HEK293 (cell line): Measurements from ENCODE around the gene RNF13.
A peak's percentile ranks its signal among the peaks of the same experiment; 100 is the strongest.

ENCODE experiments used
- CTCF ChIA-PET: fragments of 350-600 bp; formaldehyde crosslinking; extraction: SDS; loops from one replicate; lab custom pipeline; 2021; ENCODE audit warnings: antibody characterized with exemption; lab: Yijun Ruan, JAX
- POLR2A ChIA-PET: fragments of 300-600 bp; formaldehyde crosslinking; extraction: SDS; loops from one replicate; lab custom pipeline; 2020; ENCODE audit warnings: antibody characterized with exemption, inconsistent platforms; lab: Yijun Ruan, JAX
- H3K27ac ChIP-seq: fragments of 200-500 bp; sonication (Bioruptor generic); 2 replicates; pipeline ENCODE4 v1.5.1; 2014; ENCODE audit warnings: low read depth, low read length, control low read depth, inconsistent platforms; ENCODE audit errors: extremely low read depth
- H3K36me3 ChIP-seq, 2 experiments: fragments of 200-500 bp in 1 of 2; sonication (Bioruptor generic) in 1 of 2; 1 replicate in 1 of 2; 2 replicates in 1 of 2; pipeline ENCODE4 v1.5.1; 2014 to 2017; ENCODE audit warnings: inconsistent platforms in 2 of 2, low read length in 2 of 2; ENCODE audit not compliant: control insufficient read depth in 2 of 2, insufficient read depth in 1 of 2
- H3K4me1 ChIP-seq: fragments of 200-500 bp; sonication (Bioruptor generic); 2 replicates; pipeline ENCODE4 v1.5.1; 2014; ENCODE audit warnings: mild to moderate bottlenecking, low read length, inconsistent platforms; ENCODE audit not compliant: control insufficient read depth, insufficient read depth
- H3K4me3 ChIP-seq: 2 replicates; pipeline ENCODE4 v1.5.1; 2011; ENCODE audit warnings: low read depth, mild to moderate bottlenecking, control low read depth, low read length, moderate library complexity
- H3K9me3 ChIP-seq: fragments of 200-500 bp; sonication (Bioruptor generic); 2 replicates; pipeline ENCODE4 v1.5.1; 2014; ENCODE audit warnings: low read depth, low read length, inconsistent platforms; ENCODE audit not compliant: control insufficient read depth, insufficient read depth
- BCL11B ChIP-seq: fragments of 450-650 bp; formaldehyde crosslinking; IDR thresholded peaks from 2 replicates; pipeline ENCODE4 v1.5.1; 2016; ENCODE audit warnings: low read depth, missing biosample characterization, missing genetic modification characterization
- EGR2 ChIP-seq: fragments of 450-650 bp; formaldehyde crosslinking; IDR thresholded peaks from 2 replicates; pipeline ENCODE4 v1.5.1; 2016; ENCODE audit warnings: low read depth, missing biosample characterization, missing genetic modification characterization
- FEZF1 ChIP-seq: fragments of 450-650 bp; formaldehyde crosslinking; IDR thresholded peaks from 2 replicates; pipeline ENCODE4 v1.5.1; 2016; ENCODE audit warnings: missing biosample characterization, missing genetic modification characterization
- GLIS2 ChIP-seq: fragments of 450-650 bp; formaldehyde crosslinking; IDR thresholded peaks from 2 replicates; pipeline ENCODE4 v1.5.1; 2016; ENCODE audit warnings: missing biosample characterization, missing genetic modification characterization
- KLF10 ChIP-seq: fragments of 450-650 bp; IDR thresholded peaks from 2 replicates; pipeline ENCODE4 v1.5.1; 2018; ENCODE audit warnings: missing biosample characterization, mild to moderate bottlenecking, missing genetic modification characterization
- PRDM1 ChIP-seq: fragments of 450-650 bp; formaldehyde crosslinking; IDR thresholded peaks from 2 replicates; pipeline ENCODE4; 2016; ENCODE audit warnings: missing biosample characterization, missing genetic modification characterization
- SP7 ChIP-seq: fragments of 450-650 bp; formaldehyde crosslinking; IDR thresholded peaks from 2 replicates; pipeline ENCODE4 v1.5.1; 2016; ENCODE audit warnings: missing biosample characterization, missing genetic modification characterization
- ZBTB20 ChIP-seq: fragments of 450-650 bp; formaldehyde crosslinking; IDR thresholded peaks from 2 replicates; pipeline ENCODE4 v1.5.1; 2016; ENCODE audit warnings: missing biosample characterization, missing genetic modification characterization
- ZFHX2 ChIP-seq: fragments of 450-650 bp; formaldehyde crosslinking; conservative IDR thresholded peaks from 2 replicates; pipeline ENCODE4 v1.5.1; 2016; ENCODE audit warnings: missing biosample characterization, missing genetic modification characterization
- ZNF341 ChIP-seq: fragments of 450-650 bp; formaldehyde crosslinking; IDR thresholded peaks from 2 replicates; pipeline ENCODE4; 2016; ENCODE audit warnings: low read depth, missing biosample characterization, missing genetic modification characterization
- ZNF426 ChIP-seq: fragments of 450-650 bp; formaldehyde crosslinking; IDR thresholded peaks from 2 replicates; pipeline ENCODE4 v1.5.1; 2017; ENCODE audit warnings: missing biosample characterization, missing genetic modification characterization, mild to moderate bottlenecking, inconsistent platforms, moderate library complexity
- ZNF510 ChIP-seq: fragments of 450-650 bp; formaldehyde crosslinking; IDR thresholded peaks from 2 replicates; pipeline ENCODE4 v1.5.1; 2018; ENCODE audit warnings: mild to moderate bottlenecking, missing genetic modification characterization, missing biosample characterization; ENCODE audit not compliant: insufficient replicate concordance
- ZNF600 ChIP-seq: fragments of 450-650 bp; formaldehyde crosslinking; IDR thresholded peaks from 2 replicates; pipeline ENCODE4 v1.5.1; 2016; ENCODE audit warnings: missing biosample characterization, missing genetic modification characterization
- ZNF660 ChIP-seq: fragments of 450-650 bp; IDR thresholded peaks from 2 replicates; pipeline ENCODE4 v1.5.1; 2018; ENCODE audit warnings: missing biosample characterization, mild to moderate bottlenecking, missing genetic modification characterization
- TF ChIP-seq, protein P1 (sequence below): fragments of 450-650 bp; formaldehyde crosslinking; conservative IDR thresholded peaks from 2 replicates; pipeline ENCODE4 v1.5.1; 2016; ENCODE audit warnings: low read depth, missing biosample characterization, missing genetic modification characterization
- TF ChIP-seq, protein P2 (sequence below): fragments of 450-650 bp; formaldehyde crosslinking; optimal IDR thresholded peaks from 2 replicates; pipeline ENCODE3; 2016; ENCODE audit warnings: missing biosample characterization, mild to moderate bottlenecking, missing genetic modification characterization
- TF ChIP-seq, protein P3 (sequence below): fragments of 450-650 bp; formaldehyde crosslinking; IDR thresholded peaks from 2 replicates; pipeline ENCODE4 v1.5.1; 2016; ENCODE audit warnings: missing biosample characterization, missing genetic modification characterization, borderline replicate concordance
- TF ChIP-seq, protein P4 (sequence below): fragments of 450-650 bp; IDR thresholded peaks from 2 replicates; pipeline ENCODE4 v1.5.1; 2018; ENCODE audit warnings: missing biosample characterization, missing genetic modification characterization
- TF ChIP-seq, protein P5 (sequence below): sonication (generic); formaldehyde crosslinking; IDR thresholded peaks from 2 replicates; pipeline ENCODE4 v1.8.1; 2022; ENCODE audit warnings: mild to moderate bottlenecking, moderate library complexity, missing genetic modification reagents

The RNF13 gene

DNA sequence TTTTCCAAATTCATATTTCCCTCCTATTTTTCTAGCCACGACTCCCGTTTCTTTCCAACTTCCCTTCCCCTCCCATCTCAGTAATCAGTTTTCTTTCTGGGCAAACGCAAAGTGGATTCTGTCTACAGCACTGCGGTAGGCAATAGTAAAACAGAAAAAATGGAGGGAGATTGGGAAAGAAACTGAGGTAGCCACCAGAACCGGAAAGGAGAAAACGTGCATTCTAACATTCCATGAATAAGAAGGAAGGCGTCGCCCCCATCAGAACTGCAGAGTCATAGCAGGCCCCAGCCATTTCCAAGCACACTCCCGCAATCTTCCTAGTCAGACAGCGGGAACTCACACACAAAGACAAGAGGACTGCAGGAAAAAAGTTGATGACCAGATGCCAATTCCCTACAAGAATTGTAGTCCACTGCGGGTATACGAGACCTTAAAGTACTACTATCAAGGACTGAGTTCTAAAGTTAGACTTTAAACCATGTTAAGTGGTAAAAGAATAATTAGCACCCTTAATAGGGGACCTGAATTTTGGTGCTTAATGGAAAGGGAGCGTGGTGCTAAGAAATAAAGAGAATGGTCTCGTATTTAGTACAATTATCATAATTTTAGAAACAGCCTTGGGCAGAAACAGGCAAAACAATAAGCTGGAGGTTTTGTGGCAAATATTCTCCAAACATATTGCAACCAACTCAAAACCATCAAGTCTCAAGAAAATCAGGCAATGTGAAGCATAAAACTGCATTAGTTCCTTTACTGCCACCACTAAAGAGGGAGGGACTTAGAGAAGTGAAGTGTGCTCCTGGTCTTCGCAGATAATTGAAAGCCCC, 156.3 kb downstream of the RNF13 start (continued):
- TF ChIP-seq ZNF600 (tag by site-specific recombination) (peak; percentile 28; the same call in 1 of the 2 replicates), GLIS2 (tag by site-specific recombination) (no peak), PRDM1 (tag by site-specific recombination) (0 out of 2 replicates have a peak, but pooled peaks have one; percentile 34), ZNF660 (tag by site-specific recombination) (0 out of 2 replicates have a peak, but pooled peaks have one; percentile 19), KLF10 (tag by site-specific recombination) (peak; percentile 76), ZNF510 (tag by site-specific recombination) (no peak), BCL11B (tag by site-specific recombination) (no peak)
- TF ChIP-seq, protein P1, sequence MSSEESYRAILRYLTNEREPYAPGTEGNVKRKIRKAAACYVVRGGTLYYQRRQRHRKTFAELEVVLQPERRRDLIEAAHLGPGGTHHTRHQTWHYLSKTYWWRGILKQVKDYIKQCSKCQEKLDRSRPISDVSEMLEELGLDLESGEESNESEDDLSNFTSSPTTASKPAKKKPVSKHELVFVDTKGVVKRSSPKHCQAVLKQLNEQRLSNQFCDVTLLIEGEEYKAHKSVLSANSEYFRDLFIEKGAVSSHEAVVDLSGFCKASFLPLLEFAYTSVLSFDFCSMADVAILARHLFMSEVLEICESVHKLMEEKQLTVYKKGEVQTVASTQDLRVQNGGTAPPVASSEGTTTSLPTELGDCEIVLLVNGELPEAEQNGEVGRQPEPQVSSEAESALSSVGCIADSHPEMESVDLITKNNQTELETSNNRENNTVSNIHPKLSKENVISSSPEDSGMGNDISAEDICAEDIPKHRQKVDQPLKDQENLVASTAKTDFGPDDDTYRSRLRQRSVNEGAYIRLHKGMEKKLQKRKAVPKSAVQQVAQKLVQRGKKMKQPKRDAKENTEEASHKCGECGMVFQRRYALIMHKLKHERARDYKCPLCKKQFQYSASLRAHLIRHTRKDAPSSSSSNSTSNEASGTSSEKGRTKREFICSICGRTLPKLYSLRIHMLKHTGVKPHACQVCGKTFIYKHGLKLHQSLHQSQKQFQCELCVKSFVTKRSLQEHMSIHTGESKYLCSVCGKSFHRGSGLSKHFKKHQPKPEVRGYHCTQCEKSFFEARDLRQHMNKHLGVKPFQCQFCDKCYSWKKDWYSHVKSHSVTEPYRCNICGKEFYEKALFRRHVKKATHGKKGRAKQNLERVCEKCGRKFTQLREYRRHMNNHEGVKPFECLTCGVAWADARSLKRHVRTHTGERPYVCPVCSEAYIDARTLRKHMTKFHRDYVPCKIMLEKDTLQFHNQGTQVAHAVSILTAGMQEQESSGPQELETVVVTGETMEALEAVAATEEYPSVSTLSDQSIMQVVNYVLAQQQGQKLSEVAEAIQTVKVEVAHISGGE (tag by site-specific recombination) = 0 out of 2 replicates have a peak, but pooled peaks have one; percentile 18
- TF ChIP-seq, protein P2, sequence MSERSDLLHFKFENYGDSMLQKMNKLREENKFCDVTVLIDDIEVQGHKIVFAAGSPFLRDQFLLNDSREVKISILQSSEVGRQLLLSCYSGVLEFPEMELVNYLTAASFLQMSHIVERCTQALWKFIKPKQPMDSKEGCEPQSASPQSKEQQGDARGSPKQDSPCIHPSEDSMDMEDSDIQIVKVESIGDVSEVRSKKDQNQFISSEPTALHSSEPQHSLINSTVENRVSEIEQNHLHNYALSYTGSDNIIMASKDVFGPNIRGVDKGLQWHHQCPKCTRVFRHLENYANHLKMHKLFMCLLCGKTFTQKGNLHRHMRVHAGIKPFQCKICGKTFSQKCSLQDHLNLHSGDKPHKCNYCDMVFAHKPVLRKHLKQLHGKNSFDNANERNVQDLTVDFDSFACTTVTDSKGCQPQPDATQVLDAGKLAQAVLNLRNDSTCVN (tag by site-specific recombination) = peak; percentile 13
- TF ChIP-seq, all 188 proteins: peak for 15

DNA sequence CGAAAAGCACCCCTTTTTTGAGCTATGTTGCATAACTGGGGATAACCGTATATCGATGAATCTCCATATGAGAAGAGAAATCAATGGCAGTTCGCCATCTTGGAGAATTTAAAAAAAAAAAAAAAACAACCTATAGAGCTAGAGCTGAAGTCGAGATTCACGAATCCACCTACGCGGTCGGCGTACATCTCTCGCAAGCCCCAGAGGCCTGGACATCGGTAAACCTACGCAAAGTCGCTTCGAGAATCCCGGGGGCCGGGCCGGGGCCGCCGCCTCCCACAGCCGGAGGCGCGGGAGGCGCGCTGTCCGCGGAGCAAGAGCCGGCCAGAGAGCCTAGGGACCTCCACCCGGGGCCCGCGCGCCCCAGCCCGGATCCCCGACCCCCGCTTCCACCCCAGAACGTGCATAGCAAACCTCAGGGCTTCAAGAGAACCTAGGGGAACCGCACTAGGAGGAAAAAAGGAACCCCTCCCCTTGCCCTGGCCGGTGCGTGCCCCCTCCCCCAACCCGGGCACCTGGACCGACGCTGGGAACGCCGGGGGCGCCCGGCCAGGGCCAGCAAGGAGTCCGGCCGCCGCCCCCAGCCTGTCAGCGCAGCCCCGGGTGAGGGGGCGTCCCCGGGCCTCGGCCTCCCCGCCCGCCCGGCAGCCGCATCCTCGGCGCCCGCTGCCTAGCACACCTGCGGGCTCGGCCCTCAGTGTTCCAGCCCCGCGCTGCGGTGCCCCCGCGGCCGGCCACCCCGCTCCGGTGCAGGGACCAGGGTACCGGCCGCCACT, 157.1 kb downstream of the RNF13 start:
- Histone ChIP-seq H3K36me3 (peaks cover 0 to 24% of the 10 kb centered on the region in 2 experiments; a peak in 2 of 3 replicates), H3K4me3 (peak overlapping the region; percentile 94), H3K27ac (peak overlapping the region; percentile 93), H3K4me1 (no peaks in the 10 kb centered on the region), H3K9me3 (no peaks in the 10 kb centered on the region)
- ChIA-PET CTCF (interaction anchor here (0.6 to 1.6 kb wide), 9 partner anchors 13 to 545 kb away, joined by 3 to 8 read pairs (median 3); no protein-coding TSS in a partner anchor), POLR2A (interaction anchor here (0.6 kb wide), 1 partner anchor 214 kb away, joined by 3 read pairs; no protein-coding TSS in a partner anchor)
- TF ChIP-seq ZBTB20 (tag by site-specific recombination) = peak; percentile 94
- TF ChIP-seq EGR2 = peak; percentile 70
- TF ChIP-seq, protein P3, sequence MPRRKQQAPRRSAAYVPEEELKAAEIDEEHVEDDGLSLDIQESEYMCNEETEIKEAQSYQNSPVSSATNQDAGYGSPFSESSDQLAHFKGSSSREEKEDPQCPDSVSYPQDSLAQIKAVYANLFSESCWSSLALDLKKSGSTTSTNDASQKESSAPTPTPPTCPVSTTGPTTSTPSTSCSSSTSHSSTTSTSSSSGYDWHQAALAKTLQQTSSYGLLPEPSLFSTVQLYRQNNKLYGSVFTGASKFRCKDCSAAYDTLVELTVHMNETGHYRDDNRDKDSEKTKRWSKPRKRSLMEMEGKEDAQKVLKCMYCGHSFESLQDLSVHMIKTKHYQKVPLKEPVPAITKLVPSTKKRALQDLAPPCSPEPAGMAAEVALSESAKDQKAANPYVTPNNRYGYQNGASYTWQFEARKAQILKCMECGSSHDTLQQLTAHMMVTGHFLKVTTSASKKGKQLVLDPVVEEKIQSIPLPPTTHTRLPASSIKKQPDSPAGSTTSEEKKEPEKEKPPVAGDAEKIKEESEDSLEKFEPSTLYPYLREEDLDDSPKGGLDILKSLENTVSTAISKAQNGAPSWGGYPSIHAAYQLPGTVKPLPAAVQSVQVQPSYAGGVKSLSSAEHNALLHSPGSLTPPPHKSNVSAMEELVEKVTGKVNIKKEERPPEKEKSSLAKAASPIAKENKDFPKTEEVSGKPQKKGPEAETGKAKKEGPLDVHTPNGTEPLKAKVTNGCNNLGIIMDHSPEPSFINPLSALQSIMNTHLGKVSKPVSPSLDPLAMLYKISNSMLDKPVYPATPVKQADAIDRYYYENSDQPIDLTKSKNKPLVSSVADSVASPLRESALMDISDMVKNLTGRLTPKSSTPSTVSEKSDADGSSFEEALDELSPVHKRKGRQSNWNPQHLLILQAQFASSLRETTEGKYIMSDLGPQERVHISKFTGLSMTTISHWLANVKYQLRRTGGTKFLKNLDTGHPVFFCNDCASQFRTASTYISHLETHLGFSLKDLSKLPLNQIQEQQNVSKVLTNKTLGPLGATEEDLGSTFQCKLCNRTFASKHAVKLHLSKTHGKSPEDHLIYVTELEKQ (tag by site-specific recombination) = no peak
- TF ChIP-seq, protein P2 (tag by site-specific recombination) = peak; percentile 39
- peak; percentile 64 for TF ChIP-seq ZNF341
- TF ChIP-seq ZFHX2 (tag by site-specific recombination) = peak; percentile 76
- no peak for TF ChIP-seq FEZF1 (tag by site-specific recombination)
- no peak for TF ChIP-seq SP7 (tag by site-specific recombination)
- TF ChIP-seq, protein P4, sequence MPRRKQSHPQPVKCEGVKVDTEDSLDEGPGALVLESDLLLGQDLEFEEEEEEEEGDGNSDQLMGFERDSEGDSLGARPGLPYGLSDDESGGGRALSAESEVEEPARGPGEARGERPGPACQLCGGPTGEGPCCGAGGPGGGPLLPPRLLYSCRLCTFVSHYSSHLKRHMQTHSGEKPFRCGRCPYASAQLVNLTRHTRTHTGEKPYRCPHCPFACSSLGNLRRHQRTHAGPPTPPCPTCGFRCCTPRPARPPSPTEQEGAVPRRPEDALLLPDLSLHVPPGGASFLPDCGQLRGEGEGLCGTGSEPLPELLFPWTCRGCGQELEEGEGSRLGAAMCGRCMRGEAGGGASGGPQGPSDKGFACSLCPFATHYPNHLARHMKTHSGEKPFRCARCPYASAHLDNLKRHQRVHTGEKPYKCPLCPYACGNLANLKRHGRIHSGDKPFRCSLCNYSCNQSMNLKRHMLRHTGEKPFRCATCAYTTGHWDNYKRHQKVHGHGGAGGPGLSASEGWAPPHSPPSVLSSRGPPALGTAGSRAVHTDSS (tag by site-specific recombination) = no peak
- 0 out of 2 replicates have a peak, but pooled peaks have one; percentile 16 for TF ChIP-seq KLF10 (tag by site-specific recombination)
- TF ChIP-seq, protein P5, sequence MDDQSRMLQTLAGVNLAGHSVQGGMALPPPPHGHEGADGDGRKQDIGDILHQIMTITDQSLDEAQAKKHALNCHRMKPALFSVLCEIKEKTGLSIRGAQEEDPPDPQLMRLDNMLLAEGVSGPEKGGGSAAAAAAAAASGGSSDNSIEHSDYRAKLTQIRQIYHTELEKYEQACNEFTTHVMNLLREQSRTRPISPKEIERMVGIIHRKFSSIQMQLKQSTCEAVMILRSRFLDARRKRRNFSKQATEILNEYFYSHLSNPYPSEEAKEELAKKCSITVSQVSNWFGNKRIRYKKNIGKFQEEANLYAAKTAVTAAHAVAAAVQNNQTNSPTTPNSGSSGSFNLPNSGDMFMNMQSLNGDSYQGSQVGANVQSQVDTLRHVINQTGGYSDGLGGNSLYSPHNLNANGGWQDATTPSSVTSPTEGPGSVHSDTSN (CRISPR knock-in tag) = no peak
- TF ChIP-seq ZNF426 (tag by site-specific recombination) = no peak
